K562 (cell line): ENCODE results near the gene ZMIZ1. TPM values are rescaled to one million over a fixed set of nuclear protein-coding genes. Genes with fewer than 3 reads are reported as not detected.

Source experiments
- ATAC-seq: fragments of 200-7000 bp; cut with Tn5 transposase; 3 replicates; pipeline ENCODE4 v1.9.1; 2020; ENCODE audit warnings: moderate library complexity
- BruUV-seq: library from RNA; stranded (reverse); fragments of 400-500 nt; replicated peaks from 2 replicates; lab custom pipeline; 2021; lab: Mats Ljungman, UMichigan
- CTCF ChIA-PET: fragments of 300-600 bp; formaldehyde crosslinking; extraction: SDS; loops from one replicate; lab custom pipeline; 2021; ENCODE audit warnings: low intra/inter-chr PET ratio; lab: Yijun Ruan, JAX
- POLR2A ChIA-PET: fragments of 300-600, 350-650 bp; sonication (Branson Sonifier 250); formaldehyde crosslinking; extraction: SDS; loops from one replicate; lab custom pipeline; 2021; ENCODE audit warnings: antibody characterized with exemption, inconsistent platforms; lab: Yijun Ruan, JAX
- DNase-seq, 4 experiments: peaks; one replicate each; pipeline versions ENCODE4 v3.0.0 to v3.0.0-alpha.2; 2011 to 2018; ENCODE audit warnings: low spot score in 3 of 4, mixed read lengths in 3 of 4; ENCODE audit errors: extremely low read depth in 1 of 4
- FAIRE-seq: peaks from 2 replicates; lab custom pipeline; 2011; peaks lifted over from hg19 to GRCh38; lab: Jason Lieb, UNC
- H2AFZ ChIP-seq: 2 replicates; pipeline ENCODE4 v1.6.0; 2011; ENCODE audit warnings: low read depth, low read length, control low read depth, inconsistent platforms
- H3K27ac ChIP-seq: fragments of 200-600 bp; 3 replicates; pipeline ENCODE4 v1.8.0; 2011; ENCODE audit warnings: low read depth, mild to moderate bottlenecking, control low read depth, inconsistent platforms, low read length, moderate library complexity, mixed read lengths; ENCODE audit errors: extremely low read depth
- H3K27me3 ChIP-seq, 2 experiments: fragments of 300-600 bp in 1 of 2; 2 replicates in 1 of 2; 3 replicates in 1 of 2; pipeline versions ENCODE4 v1.6.0 to v1.8.0; 2011; ENCODE audit warnings: inconsistent platforms in 2 of 2, low read length in 2 of 2, mild to moderate bottlenecking in 1 of 2, mixed read lengths in 1 of 2, moderate library complexity in 1 of 2; ENCODE audit not compliant: control insufficient read depth in 2 of 2, insufficient read depth in 2 of 2
- H3K36me3 ChIP-seq: fragments of 300-600 bp; 3 replicates; pipeline ENCODE4 v1.8.0; 2011; ENCODE audit warnings: mild to moderate bottlenecking, low read length, inconsistent platforms; ENCODE audit not compliant: control insufficient read depth, insufficient read depth
- H3K4me1 ChIP-seq, 2 experiments: fragments of 200-600 bp in 1 of 2; replicated peaks in 1 of 2; 2 replicates in 1 of 2; 3 replicates in 1 of 2; pipeline versions ENCODE4 v1.5.1 to v1.8.0; 2011; ENCODE audit warnings: inconsistent platforms in 2 of 2, low read length in 2 of 2, mild to moderate bottlenecking in 1 of 2, mixed read lengths in 1 of 2, moderate library complexity in 1 of 2; ENCODE audit not compliant: control insufficient read depth in 2 of 2, insufficient read depth in 2 of 2
- H3K4me2 ChIP-seq: 2 replicates; pipeline ENCODE4 v1.6.1; 2011; ENCODE audit warnings: low read length, control low read depth, inconsistent platforms, mixed read lengths; ENCODE audit not compliant: insufficient read depth
- H3K4me3 ChIP-seq: fragments of 200-600 bp; sonication (generic), shearing (Covaris generic); 2 replicates; pipeline ENCODE4 v1.5.1; 2016; ENCODE audit warnings: control low read depth, inconsistent platforms
- H3K79me2 ChIP-seq: fragments of 200-600 bp; 3 replicates; pipeline ENCODE4 v1.8.0; 2011; ENCODE audit warnings: low read length, inconsistent platforms; ENCODE audit not compliant: control insufficient read depth, insufficient read depth
- H3K9ac ChIP-seq, 2 experiments: 2 replicates each; pipeline versions ENCODE4 v1.6.0 to v1.6.1; 2011; ENCODE audit warnings: low read depth in 2 of 2, low read length in 2 of 2, control low read depth in 1 of 2, inconsistent platforms in 1 of 2, mild to moderate bottlenecking in 1 of 2, mixed read lengths in 1 of 2; ENCODE audit not compliant: insufficient read depth in 1 of 2
- H3K9me1 ChIP-seq: one replicate; pipeline ENCODE4 v1.6.0; 2011; ENCODE audit warnings: inconsistent platforms, mild to moderate bottlenecking, low read length, moderate library complexity; ENCODE audit not compliant: control insufficient read depth, insufficient read depth
- H3K9me3 ChIP-seq: replicated peaks from 2 replicates; pipeline ENCODE4 v1.5.1; 2011; ENCODE audit warnings: low read depth, low read length, inconsistent platforms; ENCODE audit not compliant: control insufficient read depth, insufficient read depth
- H4K20me1 ChIP-seq: replicated peaks from 2 replicates; pipeline ENCODE4 v1.6.1; 2011; ENCODE audit warnings: low read length, inconsistent platforms, mixed read lengths; ENCODE audit not compliant: control insufficient read depth, insufficient read depth
- FOXA3 ChIP-seq, 2 experiments: fragments of 450-650 bp in 1 of 2; sonication (generic) in 1 of 2; formaldehyde crosslinking; IDR thresholded peaks in 1 of 2; conservative IDR thresholded peaks in 1 of 2; 2 replicates each; pipeline versions ENCODE4 v1.4.0 to v1.8.0; 2020 to 2022; ENCODE audit warnings: mild to moderate bottlenecking in 2 of 2, missing genetic modification reagents in 1 of 2
- KLF6 ChIP-seq: fragments of 250-450 bp; sonication (Bioruptor Pico); IDR thresholded peaks from 2 replicates; pipeline ENCODE4 v1.4.0; 2020; ENCODE audit warnings: mild to moderate bottlenecking, moderate library complexity, borderline replicate concordance
- MTA1 ChIP-seq: fragments of 450-650 bp; IDR thresholded peaks from 2 replicates; pipeline ENCODE4 v1.6.1; 2017; ENCODE audit warnings: borderline replicate concordance
- RAD21 ChIP-seq, 2 experiments: fragments of 250-450 bp in 1 of 2; fragments of 450-650 bp in 1 of 2; sonication (Bioruptor Pico) in 1 of 2; formaldehyde crosslinking in 1 of 2; IDR thresholded peaks in 1 of 2; conservative IDR thresholded peaks in 1 of 2; 2 replicates each; pipeline versions ENCODE4 v1.4.0 to v1.8.0; 2020 to 2022; ENCODE audit warnings: mild to moderate bottlenecking in 2 of 2, moderate library complexity in 1 of 2
- SUPT5H ChIP-seq: fragments of 450-650 bp; IDR thresholded peaks from 2 replicates; pipeline ENCODE4 v1.6.1; 2016
- ZFX ChIP-seq: sonication (generic); formaldehyde crosslinking; IDR thresholded peaks from 2 replicates; pipeline ENCODE4 v1.8.0; 2022; ENCODE audit warnings: mild to moderate bottlenecking, missing genetic modification reagents, moderate library complexity
- ZKSCAN8 ChIP-seq: fragments of 200-800 bp; sonication (Bioruptor generic); IDR thresholded peaks from 2 replicates; pipeline ENCODE4 v1.6.1; 2016; ENCODE audit warnings: missing genetic modification characterization, missing compliant biosample characterization
- ZNF584 ChIP-seq: fragments of 200-800 bp; sonication (Bioruptor generic); IDR thresholded peaks from 2 replicates; pipeline ENCODE4 v1.6.1; 2016; ENCODE audit warnings: low read depth, mild to moderate bottlenecking, missing genetic modification characterization, missing compliant biosample characterization
- WGBS: fragments of 100-300 bp; shearing (Covaris generic); methylation state at CpG from one replicate; pipeline ENCODE4 v1.1.6; 2016; ENCODE audit warnings: low coverage, mixed read lengths; ENCODE audit not compliant: insufficient coverage; ENCODE audit errors: missing lambda C conversion rate; 5-methylcytosine and 5-hydroxymethylcytosine counted together
- in situ Hi-C: fragments of 300-500 bp; cut with MboI; formaldehyde crosslinking; loops from 4 replicates; pipeline ENCODE4 v1.15.0; 2018; ENCODE audit warnings: inconsistent platforms, mixed read lengths
- intact Hi-C: fragments of 100-400 bp; cut with micrococcal nuclease; formaldehyde crosslinking; loops from 2 replicates; pipeline ENCODE4 v1.14.2; 2022
- polyA plus RNA-seq, 8 experiments: library from polyadenylated mRNA; depleted of rRNA in 4 of 8; stranded (reverse) in 5 of 8; unstranded in 3 of 8; fragments of >200 nt; fragmentation: Nextera tagmentation in 2 of 8; fragmentation: Illumina TruSeq in 1 of 8; extraction: Ambion mirVana in 2 of 8; extraction: Trizol in 1 of 8; gene quantifications; 2 replicates each; pipeline versions ENCODE4 v1.2.1 to v1.2.3, GENCODE V29; 2011 to 2014; ENCODE audit warnings: inconsistent platforms in 1 of 8, missing spikeins in 1 of 8
- total RNA-seq, 7 experiments: library from RNA; depleted of rRNA in 6 of 7; stranded (reverse); fragments of >200 nt in 6 of 7; fragmentation: Illumina TruSeq in 2 of 7; extraction: Trizol in 2 of 7; gene quantifications; 2 replicates each; pipeline versions ENCODE4 v1.2.1 to v1.2.3, GENCODE V29; 2011 to 2021; ENCODE audit warnings: low replicate concordance in 1 of 7
- TF ChIP-seq, protein P1 (sequence below): fragments of 450-650 bp; conservative IDR thresholded peaks from 2 replicates; pipeline ENCODE4 v1.6.1; 2016; ENCODE audit warnings: missing genetic modification characterization, low read depth, mild to moderate bottlenecking, control low read depth, missing compliant biosample characterization

ZMIZ1 gene
- total and polyA plus RNA-seq, 9 of the 15 experiments (the other 6 are each of a cell fraction or from before 2014, with no cell fraction given) = 1.0 to 37.3 (median 4.3) TPM

DNA sequence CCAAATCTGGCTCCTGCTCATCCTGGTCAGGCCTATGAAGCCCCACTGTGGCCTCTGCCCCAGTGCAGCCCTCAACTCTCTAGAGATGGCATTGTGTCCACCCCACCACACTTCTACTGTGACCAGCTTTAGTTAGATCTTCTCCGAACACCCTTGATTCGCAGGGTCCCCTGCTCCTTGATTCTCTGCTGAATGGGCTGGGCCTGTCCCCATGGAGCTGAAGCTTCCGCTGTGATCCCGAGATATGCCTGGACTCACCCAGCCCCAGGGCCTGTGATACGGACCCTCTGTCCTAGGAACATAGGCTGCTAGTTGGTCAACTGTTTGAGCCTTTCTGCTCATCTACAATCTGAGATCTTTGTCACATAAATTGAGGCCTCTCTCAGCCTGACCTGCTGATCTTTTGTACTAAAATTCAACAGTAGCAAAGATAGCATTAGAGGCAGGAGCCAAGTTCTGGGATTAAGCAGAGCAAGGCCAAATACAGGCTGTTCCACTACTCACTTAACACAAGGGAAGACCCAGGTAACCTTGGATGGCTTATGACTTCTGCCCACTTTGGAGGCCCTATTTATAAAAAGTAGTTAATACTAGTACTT is 272.0 kb downstream of the ZMIZ1 start:
- peaks cover 0 to 12% of the 10 kb centered on the region in 2 experiments; a peak in 2 of 5 replicates for H3K27me3 ChIP-seq
- no peak for TF ChIP-seq ZNF584 (CRISPR knock-in tag)
- TF ChIP-seq RAD21 (CRISPR knock-in tag; conservative IDR thresholded peaks at IDR 0.05 in 1 of 2, IDR thresholded peaks at IDR 0.05 in 1 of 2) = no peak
- TF ChIP-seq MTA1 = no peak
- no peak for TF ChIP-seq ZKSCAN8 (CRISPR knock-in tag)
- TF ChIP-seq, protein P1, sequence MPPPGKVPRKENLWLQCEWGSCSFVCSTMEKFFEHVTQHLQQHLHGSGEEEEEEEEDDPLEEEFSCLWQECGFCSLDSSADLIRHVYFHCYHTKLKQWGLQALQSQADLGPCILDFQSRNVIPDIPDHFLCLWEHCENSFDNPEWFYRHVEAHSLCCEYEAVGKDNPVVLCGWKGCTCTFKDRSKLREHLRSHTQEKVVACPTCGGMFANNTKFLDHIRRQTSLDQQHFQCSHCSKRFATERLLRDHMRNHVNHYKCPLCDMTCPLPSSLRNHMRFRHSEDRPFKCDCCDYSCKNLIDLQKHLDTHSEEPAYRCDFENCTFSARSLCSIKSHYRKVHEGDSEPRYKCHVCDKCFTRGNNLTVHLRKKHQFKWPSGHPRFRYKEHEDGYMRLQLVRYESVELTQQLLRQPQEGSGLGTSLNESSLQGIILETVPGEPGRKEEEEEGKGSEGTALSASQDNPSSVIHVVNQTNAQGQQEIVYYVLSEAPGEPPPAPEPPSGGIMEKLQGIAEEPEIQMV (tag) = no peak
- no peak for TF ChIP-seq SUPT5H
- TF ChIP-seq FOXA3 (CRISPR knock-in tag; conservative IDR thresholded peaks at IDR 0.05 in 1 of 2, IDR thresholded peaks at IDR 0.05 in 1 of 2) = no peak
- TF ChIP-seq KLF6 (CRISPR knock-in tag) = no peak
- no peak for TF ChIP-seq ZFX (CRISPR knock-in tag)
- TF ChIP-seq, all 486 proteins: peak for 0
- H2AFZ ChIP-seq = 0 out of 2 replicates have a peak overlapping the region, but pooled peaks have one; percentile 7
- H3K27ac ChIP-seq = no peak overlapping the region
- no peaks in the 10 kb centered on the region for H3K36me3 ChIP-seq
- peaks cover 5% of the 10 kb centered on the region; the same call in 1 of the 2 replicates for H4K20me1 ChIP-seq
- intact Hi-C loops (no loop called here), in situ Hi-C loops (no loop called here)
- H3K9me1 ChIP-seq = no peaks in the 10 kb centered on the region
- H3K4me3 ChIP-seq = no peak overlapping the region
- H3K79me2 ChIP-seq = no peaks in the 10 kb centered on the region
- ChIA-PET POLR2A (interaction anchor here (0.6 kb wide), 2 partner anchors 10 to 123 kb away, joined by 3 read pairs; no protein-coding TSS in a partner anchor), CTCF (no interaction called here)
- H3K9me3 ChIP-seq = no peaks in the 10 kb centered on the region
- no TSS peak for BruUV-seq
- peaks cover 9 to 16% of the 10 kb centered on the region in 2 experiments; a peak in 3 of 5 replicates for H3K4me1 ChIP-seq
- H3K4me2 ChIP-seq = no peak overlapping the region
- DNase-seq (no peak), ATAC-seq (no peak), FAIRE-seq (peak; percentile 55)
- H3K9ac ChIP-seq = no peak overlapping the region
- 55% methylated on average over 5 of the region's 5 CpGs for WGBS
